MM.1S (cell line): ENCODE data around the gene ACAT2.
"Not testable (repeated sequence)": the region's sequence is repeated elsewhere in the genome, so short reads cannot be mapped to it uniquely, and the experiment has no call there.

Experiments
- EZH2 ChIP-seq: fragments of 300-600 bp; sonication (generic); optimal IDR thresholded peaks from 2 replicates; pipeline ENCODE3; 2017; ENCODE audit warnings: low read depth, mild to moderate bottlenecking, antibody characterized with exemption, low read length, mixed read lengths
- EZH2phosphoT487 ChIP-seq: fragments of 300-600 bp; sonication (generic); IDR thresholded peaks from 2 replicates; pipeline ENCODE4 v1.6.1; 2018; ENCODE audit warnings: antibody characterized with exemption, low read length

DNA sequence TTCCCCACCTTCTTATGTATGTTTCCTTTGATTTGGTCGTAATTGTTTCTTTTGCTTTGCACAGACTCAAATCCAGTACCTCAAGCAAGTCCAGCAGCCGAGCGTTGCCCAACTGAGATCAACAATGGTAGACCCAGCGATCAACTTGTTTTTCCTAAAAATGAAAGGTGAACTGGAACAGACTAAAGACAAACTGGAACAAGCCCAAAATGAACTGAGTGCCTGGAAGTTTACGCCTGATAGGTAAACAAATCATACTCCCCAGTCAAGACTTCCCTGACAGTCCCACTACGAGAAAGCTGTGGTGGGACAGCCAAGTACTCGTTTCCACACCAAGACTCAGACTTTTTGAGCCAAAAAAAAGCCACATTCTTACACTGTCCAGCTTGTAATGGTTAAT is 13.7 kb upstream of the ACAT2 start:
- TF ChIP-seq EZH2, EZH2phosphoT487: not testable (repeated sequence)
